H1 (cell line): ENCODE results near the gene TCHP. TPM values are rescaled to one million over a fixed set of nuclear protein-coding genes. Genes with fewer than 3 reads are reported as not detected.

ENCODE experiments used
- CTCF ChIA-PET: fragments of 300-600 bp; sonication (Branson Sonifier 250); formaldehyde crosslinking; loops from one replicate; lab custom pipeline; 2021; ENCODE audit not compliant: partially characterized antibody; lab: Charles Lee
- POLR2A ChIA-PET: fragments of 300-600 bp; sonication (Branson Sonifier 250); formaldehyde crosslinking; loops from one replicate; lab custom pipeline; 2021; ENCODE audit warnings: inconsistent platforms; ENCODE audit not compliant: partially characterized antibody; lab: Charles Lee
- DNase-seq, 2 experiments: peaks; one replicate each; pipeline versions ENCODE4 v3.0.0 to v3.0.0-alpha.2; 2010 to 2022; ENCODE audit warnings: low spot score in 2 of 2, low read depth in 1 of 2, mixed read lengths in 1 of 2
- FAIRE-seq: peaks from 2 replicates; lab custom pipeline; 2011; peaks lifted over from hg19 to GRCh38; lab: Jason Lieb, UNC
- H2AFZ ChIP-seq: 2 replicates; pipeline ENCODE4 v1.8.1; 2012; ENCODE audit warnings: low read length, inconsistent platforms
- H2AK5ac ChIP-seq: 2 replicates; pipeline ENCODE4 v1.6.1; 2013; ENCODE audit warnings: low read depth, low read length
- H2BK120ac ChIP-seq: replicated peaks from 2 replicates; pipeline ENCODE3; 2013; ENCODE audit warnings: low read depth, low read length, inconsistent platforms
- H2BK12ac ChIP-seq: 2 replicates; pipeline ENCODE4 v1.6.1; 2013; ENCODE audit warnings: low read depth, low read length
- H2BK15ac ChIP-seq: 2 replicates; pipeline ENCODE4 v1.6.1; 2013; ENCODE audit warnings: low read length
- H2BK20ac ChIP-seq: 2 replicates; pipeline ENCODE4 v1.6.1; 2013; ENCODE audit warnings: low read length
- H2BK5ac ChIP-seq: 2 replicates; pipeline ENCODE4 v1.6.1; 2013; ENCODE audit warnings: low read depth, low read length
- H3K14ac ChIP-seq: 2 replicates; pipeline ENCODE4 v1.6.1; 2013; ENCODE audit warnings: inconsistent platforms; ENCODE audit not compliant: insufficient read length
- H3K18ac ChIP-seq: 2 replicates; pipeline ENCODE4 v1.6.1; 2013; ENCODE audit warnings: low read length; ENCODE audit errors: extremely low read depth
- H3K23ac ChIP-seq: 2 replicates; pipeline ENCODE4 v1.6.1; 2013; ENCODE audit warnings: inconsistent platforms; ENCODE audit not compliant: insufficient read length
- H3K23me2 ChIP-seq: 2 replicates; pipeline ENCODE4 v1.6.1; 2013; ENCODE audit warnings: low read depth, low read length
- H3K27ac ChIP-seq: 2 replicates; pipeline ENCODE4 v1.6.1; 2011; ENCODE audit warnings: low read depth, low read length, inconsistent platforms
- H3K27me3 ChIP-seq, 4 experiments: replicated peaks in 1 of 4; 1 replicate in 1 of 4; 2 replicates in 3 of 4; pipeline versions ENCODE4 v1.6.1 to v1.8.1; 2011 to 2013; ENCODE audit warnings: low read length in 3 of 4, mild to moderate bottlenecking in 3 of 4, inconsistent platforms in 2 of 4, mixed read lengths in 2 of 4, moderate library complexity in 1 of 4; ENCODE audit not compliant: control insufficient read depth in 3 of 4, insufficient read depth in 3 of 4; ENCODE audit errors: extremely low read depth in 1 of 4
- H3K36me3 ChIP-seq, 4 experiments: 2 replicates each; pipeline versions ENCODE4 v1.6.1 to v1.8.1; 2011 to 2013; ENCODE audit warnings: mild to moderate bottlenecking in 4 of 4, low read length in 3 of 4, moderate library complexity in 2 of 4, control low read depth in 1 of 4, inconsistent platforms in 1 of 4; ENCODE audit not compliant: insufficient read depth in 4 of 4, control insufficient read depth in 2 of 4
- H3K4ac ChIP-seq: replicated peaks from 2 replicates; pipeline ENCODE3; 2013; ENCODE audit warnings: low read length, low read depth, mixed read lengths, inconsistent platforms; ENCODE audit not compliant: insufficient read length
- H3K4me1 ChIP-seq, 4 experiments: replicated peaks in 1 of 4; 1 replicate in 1 of 4; 2 replicates in 3 of 4; pipeline versions ENCODE4 v1.6.1 to v1.8.1; 2011 to 2013; ENCODE audit warnings: low read length in 3 of 4, inconsistent platforms in 2 of 4, mixed read lengths in 1 of 4; ENCODE audit not compliant: insufficient read depth in 4 of 4, control insufficient read depth in 3 of 4
- H3K4me2 ChIP-seq, 2 experiments: 2 replicates each; pipeline versions ENCODE4 v1.6.1 to v1.8.1; 2011 to 2013; ENCODE audit warnings: low read depth in 2 of 2, low read length in 2 of 2, control low read depth in 1 of 2, inconsistent platforms in 1 of 2, mild to moderate bottlenecking in 1 of 2; ENCODE audit not compliant: insufficient read depth in 1 of 2
- H3K4me3 ChIP-seq, 4 experiments: fragments of 200-600, 300-600 bp in 1 of 4; sonication (generic), shearing (Covaris generic), sonication (Bioruptor Twin) in 1 of 4; 2 replicates each; pipeline versions ENCODE4 v1.5.1 to v1.8.1; 2011 to 2016; ENCODE audit warnings: low read length in 4 of 4, low read depth in 3 of 4, control low read depth in 2 of 4, inconsistent platforms in 2 of 4, mild to moderate bottlenecking in 2 of 4, mixed read lengths in 1 of 4, moderate library complexity in 1 of 4; ENCODE audit not compliant: insufficient read depth in 2 of 4; ENCODE audit errors: extremely low read depth in 1 of 4
- H3K56ac ChIP-seq: replicated peaks from 2 replicates; pipeline ENCODE3; 2013; ENCODE audit warnings: low read depth, mild to moderate bottlenecking, mixed read lengths, low read length, inconsistent platforms; ENCODE audit not compliant: insufficient read length
- H3K79me1 ChIP-seq: 2 replicates; pipeline ENCODE4 v1.6.1; 2013; ENCODE audit warnings: low read depth, low read length, control low read depth
- H3K79me2 ChIP-seq, 2 experiments: 2 replicates each; pipeline versions ENCODE4 v1.6.1 to v1.8.1; 2012 to 2013; ENCODE audit warnings: low read length in 2 of 2, mild to moderate bottlenecking in 2 of 2, inconsistent platforms in 1 of 2; ENCODE audit not compliant: insufficient read depth in 2 of 2, control insufficient read depth in 1 of 2
- H3K9ac ChIP-seq, 4 experiments: replicated peaks in 1 of 4; 1 replicate in 1 of 4; 2 replicates in 3 of 4; pipeline versions ENCODE4 v1.6.1 to v1.8.1; 2011 to 2013; ENCODE audit warnings: low read depth in 3 of 4, low read length in 3 of 4, control low read depth in 2 of 4, mild to moderate bottlenecking in 2 of 4, moderate library complexity in 2 of 4, inconsistent platforms in 1 of 4; ENCODE audit errors: extremely low read depth in 1 of 4
- H3K9me3 ChIP-seq, 2 experiments: 2 replicates each; pipeline versions ENCODE4 v1.6.1 to v1.8.1; 2012 to 2013; ENCODE audit warnings: mild to moderate bottlenecking in 2 of 2, moderate library complexity in 2 of 2, control low read depth in 1 of 2, inconsistent platforms in 1 of 2, low read depth in 1 of 2, low read length in 1 of 2, mixed read lengths in 1 of 2; ENCODE audit not compliant: insufficient read depth in 2 of 2
- H4K20me1 ChIP-seq, 2 experiments: replicated peaks in 1 of 2; 2 replicates each; pipeline versions ENCODE3 to v1.8.1; 2011 to 2013; ENCODE audit warnings: inconsistent platforms in 2 of 2, low read length in 2 of 2, mild to moderate bottlenecking in 1 of 2; ENCODE audit not compliant: insufficient read depth in 2 of 2, control insufficient read depth in 1 of 2
- H4K5ac ChIP-seq: 2 replicates; pipeline ENCODE4 v1.6.1; 2013; ENCODE audit warnings: low read length, low read depth, mixed read lengths, inconsistent platforms; ENCODE audit not compliant: insufficient read length
- H4K8ac ChIP-seq: 2 replicates; pipeline ENCODE4 v1.8.0; 2013; ENCODE audit warnings: mild to moderate bottlenecking, moderate library complexity, low read length, inconsistent platforms; ENCODE audit not compliant: insufficient read depth; ENCODE audit errors: extremely low read depth
- H4K91ac ChIP-seq: replicated peaks from 2 replicates; pipeline ENCODE3; 2013; ENCODE audit warnings: low read length, mixed read lengths, inconsistent platforms; ENCODE audit not compliant: insufficient read length
- BACH1 ChIP-seq: IDR thresholded peaks from 2 replicates; pipeline ENCODE4 v1.6.1; 2012; ENCODE audit warnings: low read length, improper control_type of control experiment
- GTF2F1 ChIP-seq: IDR thresholded peaks from 2 replicates; pipeline ENCODE4 v1.6.1; 2012; ENCODE audit warnings: low read depth, low read length, improper control_type of control experiment, borderline replicate concordance
- RAD21 ChIP-seq, 2 experiments: IDR thresholded peaks in 1 of 2; conservative IDR thresholded peaks in 1 of 2; 2 replicates each; pipeline ENCODE4 v1.6.1; 2011; ENCODE audit warnings: low read depth in 2 of 2, low read length in 2 of 2, improper control_type of control experiment in 1 of 2, inconsistent platforms in 1 of 2, mild to moderate bottlenecking in 1 of 2, moderate library complexity in 1 of 2
- SP4 ChIP-seq: IDR thresholded peaks from 2 replicates; pipeline ENCODE4 v1.6.1; 2012; ENCODE audit warnings: low read length, inconsistent platforms
- WGBS, 2 experiments: shearing (Covaris generic) in 1 of 2; methylation state at CpG; one replicate each; pipeline versions ENCODE4 v1.1.6 to v1.1.7; 2013 to 2015; ENCODE audit warnings: low lambda C conversion rate in 2 of 2, mixed read lengths in 2 of 2, inconsistent platforms in 1 of 2, low coverage in 1 of 2, missing lambda C conversion rate in 1 of 2; ENCODE audit not compliant: insufficient replicate concordance in 2 of 2, insufficient coverage in 1 of 2, insufficient read length in 1 of 2; ENCODE audit errors: extremely low coverage in 1 of 2, missing lambda C conversion rate in 1 of 2; 5-methylcytosine and 5-hydroxymethylcytosine counted together
- polyA plus RNA-seq, 7 experiments: library from polyadenylated mRNA; depleted of rRNA in 3 of 7; stranded (reverse) in 5 of 7; unstranded in 2 of 7; fragments of >200 nt in 5 of 7; fragments of 200-250 nt in 2 of 7; gene quantifications; 1 replicate in 5 of 7; 2 replicates in 1 of 7; 4 replicates in 1 of 7; pipeline versions ENCODE4 v1.2.1 to v1.2.3, GENCODE V29; 2011 to 2013; ENCODE audit warnings: missing spikeins in 2 of 7, mixed read lengths in 2 of 7
- total RNA-seq: library from RNA; stranded (reverse); fragmentation: NEBNext Ultra II Directional; extraction: Animal tissue kit (Norgen Biotek cat#: 25700); gene quantifications from 2 replicates; pipeline ENCODE4 v1.2.1, GENCODE V29; 2021
- TF ChIP-seq, protein P1 (sequence below): IDR thresholded peaks from 2 replicates; pipeline ENCODE4 v1.6.1; 2011; ENCODE audit warnings: low read depth, mild to moderate bottlenecking, low read length; ENCODE audit not compliant: insufficient read depth

Gene TCHP
- total and polyA plus RNA-seq, 2 of the 8 experiments (the other 6 are each of a cell fraction or from before 2014, with no cell fraction given): 2.8 to 4.5 TPM

- no peak overlapping the region for H3K4me2 ChIP-seq
Measured at GRCh38 chr12:109966546-109966945, 66.5 kb downstream of the TCHP start.

More at GRCh38 chr12:109966546-109966945, 66.5 kb downstream of the TCHP start:
- Histone ChIP-seq H4K8ac (no peak overlapping the region), H4K91ac (no peak overlapping the region), H4K20me1 (no peaks in the 10 kb centered on the region), H3K9me3 (no peaks in the 10 kb centered on the region), H2BK12ac (no peak overlapping the region), H3K23me2 (no peaks in the 10 kb centered on the region), H4K5ac (no peak overlapping the region), H3K4ac (no peak overlapping the region), H2BK5ac (no peak overlapping the region), H3K79me1 (no peaks in the 10 kb centered on the region), H3K27ac (no peak overlapping the region), H2AFZ (no peak overlapping the region), H2BK15ac (no peak overlapping the region), H3K9ac (no peak overlapping the region), H3K14ac (no peak overlapping the region)
- CTCF ChIA-PET: no interaction called here
- WGBS, 2 experiments: 89% methylated on average over 4 of the region's 4 CpGs; no CpG with 5 or more reads in 1 of the 2 experiments
- TF ChIP-seq, protein P1, sequence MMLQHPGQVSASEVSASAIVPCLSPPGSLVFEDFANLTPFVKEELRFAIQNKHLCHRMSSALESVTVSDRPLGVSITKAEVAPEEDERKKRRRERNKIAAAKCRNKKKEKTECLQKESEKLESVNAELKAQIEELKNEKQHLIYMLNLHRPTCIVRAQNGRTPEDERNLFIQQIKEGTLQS: no peak
- TF ChIP-seq GTF2F1 (no peak), BACH1 (no peak), SP4 (no peak), RAD21 (IDR thresholded peaks at IDR 0.05 in 1 of 2, conservative IDR thresholded peaks at IDR 0.05 in 1 of 2; ENCODE audit: low read depth in 2 of 2, low read length in 2 of 2) (no peak)
- TF ChIP-seq, all 59 proteins: peak for 0
- no peak overlapping the region for H3K18ac ChIP-seq
- H3K4me3 ChIP-seq: no peak overlapping the region
- H2BK120ac ChIP-seq: no peak overlapping the region
- no peaks in the 10 kb centered on the region for H3K27me3 ChIP-seq
- peaks cover 0 to 5% (median 0%) of the 10 kb centered on the region in 4 experiments; a peak in 4 of 8 replicates for H3K36me3 ChIP-seq
- no peak overlapping the region for H2AK5ac ChIP-seq
- H3K79me2 ChIP-seq: no peaks in the 10 kb centered on the region
- POLR2A ChIA-PET: no interaction called here
- FAIRE-seq (no peak), DNase-seq (no peak)
- H2BK20ac ChIP-seq: no peak overlapping the region
- H3K4me1 ChIP-seq: no peaks in the 10 kb centered on the region
- H3K23ac ChIP-seq: no peak overlapping the region
- H3K56ac ChIP-seq: no peak overlapping the region
